NCI-H2029 treated with DMSO at 0.1 percent for 48 hours (cell line): ENCODE results near the gene KCNQ1.

Experiments
- DNase-seq: peaks from one replicate; lab custom pipeline; 2025; lab: John Stamatoyannopoulos, UW

Gene KCNQ1

DNA sequence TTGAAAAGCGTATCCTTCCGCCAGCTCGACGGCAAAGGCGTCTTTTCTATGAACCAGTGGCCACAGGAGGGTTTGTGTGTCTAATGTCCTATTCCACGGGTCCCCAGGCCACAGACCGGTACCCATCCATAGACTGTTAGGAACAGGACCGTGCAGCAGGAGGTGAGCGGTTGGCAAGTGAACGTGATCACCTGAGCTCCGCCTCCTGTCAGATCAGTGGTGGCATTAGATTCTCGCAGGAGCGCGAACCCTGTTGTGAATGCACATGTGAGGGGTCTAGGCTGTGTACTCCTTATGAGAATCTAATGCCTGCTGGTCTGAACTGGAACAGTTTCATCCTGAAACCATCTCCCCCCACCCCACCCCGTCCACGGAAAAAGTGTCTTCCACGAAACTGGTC, 317.6 kb downstream of the KCNQ1 start:
- DNase-seq = no peak

- no peak for DNase-seq
Observed at GRCh38 chr11:2763984-2764383, 319.2 kb downstream of the KCNQ1 start.

GRCh38 chr11:2765491-2765890, 320.7 kb downstream of the KCNQ1 start:
- DNase-seq = no peak

DNA sequence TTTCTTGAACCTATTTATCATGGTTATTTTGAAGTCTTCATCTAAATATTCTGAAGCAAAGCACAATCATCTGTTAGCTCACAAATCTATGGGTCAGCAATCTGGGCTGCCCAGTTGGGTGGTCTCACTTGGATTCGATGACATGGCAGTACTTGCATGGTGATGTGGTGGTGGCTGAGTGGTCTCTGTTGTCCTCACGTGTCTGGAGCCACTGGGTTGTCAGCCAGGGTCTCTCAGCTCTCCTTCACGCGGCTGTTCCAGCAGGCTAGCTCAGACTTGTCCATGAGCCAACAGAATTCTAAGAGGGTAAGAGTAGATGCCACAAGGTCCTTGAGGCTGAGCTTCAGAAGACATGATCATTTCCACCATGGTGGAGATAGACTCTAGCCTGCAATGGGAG, 321.4 kb downstream of the KCNQ1 start:
- DNase-seq = no peak

DNA sequence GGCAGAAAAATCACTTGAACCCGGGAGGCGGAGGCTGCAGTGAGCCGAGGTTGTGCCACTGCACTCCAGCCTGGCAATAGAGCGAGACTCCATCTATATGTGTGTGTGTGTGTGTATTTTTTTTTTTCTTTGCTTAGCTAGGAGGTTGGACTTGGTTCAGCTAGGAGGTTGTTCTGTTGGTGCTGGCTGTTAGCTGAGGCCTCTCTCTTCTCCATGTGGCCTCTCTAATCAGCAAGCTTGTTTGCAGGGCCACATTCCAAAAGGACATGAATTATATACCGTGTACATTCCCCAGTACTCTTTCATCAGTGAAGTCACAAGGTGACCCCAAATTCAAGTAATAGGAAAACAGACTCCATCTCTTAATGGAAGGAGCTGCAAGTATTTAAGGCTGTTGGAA, 322.3 kb downstream of the KCNQ1 start:
- no peak for DNase-seq

- DNase-seq = no peak
Observed at GRCh38 chr11:2767801-2768200, 323.0 kb downstream of the KCNQ1 start.

DNA sequence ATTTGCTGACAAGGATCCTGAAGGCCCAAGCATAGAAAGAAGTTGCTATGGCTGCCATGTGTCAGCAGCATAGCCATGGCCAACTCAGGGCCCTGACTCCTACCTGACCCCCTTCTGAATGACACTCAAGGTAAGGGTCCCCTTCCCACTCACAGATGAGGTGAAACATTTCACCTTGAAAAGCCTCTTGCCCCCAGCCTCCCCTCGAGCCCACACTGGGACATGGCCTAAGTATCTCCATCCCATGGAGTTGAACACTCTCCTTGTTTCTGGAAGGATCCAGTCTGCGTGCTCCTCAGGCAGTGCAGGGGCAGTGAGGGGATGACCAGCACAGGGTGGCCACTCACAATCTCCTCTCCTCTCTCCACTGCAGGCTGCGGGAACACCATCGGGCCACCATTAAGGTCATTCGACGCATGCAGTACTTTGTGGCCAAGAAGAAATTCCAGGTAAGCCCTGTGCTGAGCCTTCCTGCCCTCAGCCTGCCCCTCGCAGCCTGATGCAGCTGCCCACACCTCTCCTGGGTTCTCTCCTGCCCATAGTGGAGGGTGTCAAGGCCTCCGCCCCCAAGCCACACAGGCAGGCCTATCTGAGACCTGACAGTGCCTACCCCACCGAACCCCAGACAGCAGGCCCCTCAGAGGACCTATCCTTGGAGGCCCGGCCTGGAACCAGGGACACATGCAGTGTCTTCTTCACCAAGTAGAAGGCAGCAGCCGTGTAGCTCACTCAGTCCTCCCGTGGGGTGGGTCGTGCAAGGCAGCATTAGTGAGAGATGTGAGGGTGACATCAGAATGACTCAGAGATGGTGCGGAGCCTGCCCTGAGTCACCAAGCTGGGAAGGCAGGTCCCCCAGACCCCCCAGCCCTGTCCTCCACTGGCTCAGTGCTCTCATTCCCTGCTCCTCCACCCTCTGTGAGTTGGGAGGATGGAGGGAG, 323.9 kb downstream of the KCNQ1 start:
- DNase-seq = no peak

DNA sequence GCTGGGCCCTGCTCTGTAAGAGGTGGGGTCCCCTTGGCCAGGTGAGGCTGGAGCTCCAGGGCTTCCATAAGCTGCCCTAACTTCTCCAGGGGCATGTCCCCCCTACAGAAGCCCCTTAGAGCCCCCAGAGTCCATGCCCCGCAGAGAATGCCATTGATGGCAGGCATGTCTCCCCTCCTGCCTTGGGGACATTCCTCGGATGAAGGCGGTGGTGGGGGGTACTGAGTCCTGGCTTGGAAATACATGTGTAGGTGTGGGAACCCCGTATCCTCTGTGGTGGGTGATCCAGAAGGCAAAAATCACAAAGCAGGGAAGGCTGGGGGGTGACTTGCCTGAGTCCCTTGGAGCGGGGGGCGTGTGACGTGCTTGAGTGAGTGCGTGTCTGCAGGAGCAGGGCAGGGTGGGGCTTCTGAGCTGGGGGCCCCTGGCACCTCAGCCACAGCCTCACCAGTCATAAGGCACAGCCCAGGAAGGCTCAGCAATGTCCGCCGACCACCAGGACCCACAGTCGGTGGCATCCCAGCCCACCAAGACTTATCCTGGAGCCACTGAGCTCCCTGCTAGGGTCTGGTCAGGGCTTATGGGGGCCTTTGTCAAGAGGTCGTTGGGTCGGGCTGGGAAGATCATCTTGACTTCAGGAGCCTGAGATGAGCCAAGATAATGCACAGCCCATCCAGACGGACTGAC, 324.7 kb downstream of the KCNQ1 start:
- no peak for DNase-seq

- no peak for DNase-seq
Observed at GRCh38 chr11:2770096-2770751, 325.4 kb downstream of the KCNQ1 start.

- no peak for DNase-seq
Observed at GRCh38 chr11:2770761-2771301, 326.0 kb downstream of the KCNQ1 start.

GRCh38 chr11:2771758-2772466, 327.1 kb downstream of the KCNQ1 start:
- DNase-seq = no peak

DNA sequence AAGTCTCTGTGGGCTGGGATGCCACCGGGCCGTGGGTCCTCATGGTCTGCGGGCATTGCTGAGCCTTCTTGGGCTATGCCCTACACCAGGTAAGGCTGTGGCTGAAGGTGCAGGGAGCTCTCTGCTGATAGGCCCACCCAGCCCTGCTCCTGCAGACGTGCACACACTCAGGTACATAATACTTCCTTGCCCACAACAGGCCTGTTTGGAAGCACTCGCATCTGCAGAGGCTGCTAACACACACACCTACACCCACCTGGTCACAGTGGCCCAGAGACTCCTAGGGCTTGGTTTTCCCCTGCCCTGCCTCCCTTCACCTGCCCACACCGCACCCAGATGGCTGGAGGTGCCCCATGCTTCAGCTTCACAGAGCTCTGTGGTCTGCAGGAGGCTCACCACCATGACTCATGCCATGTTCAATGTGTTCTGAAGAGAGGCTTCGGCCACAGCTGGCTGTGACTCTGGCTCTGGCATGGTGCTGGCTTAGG, 327.8 kb downstream of the KCNQ1 start:
- no peak for DNase-seq

DNA sequence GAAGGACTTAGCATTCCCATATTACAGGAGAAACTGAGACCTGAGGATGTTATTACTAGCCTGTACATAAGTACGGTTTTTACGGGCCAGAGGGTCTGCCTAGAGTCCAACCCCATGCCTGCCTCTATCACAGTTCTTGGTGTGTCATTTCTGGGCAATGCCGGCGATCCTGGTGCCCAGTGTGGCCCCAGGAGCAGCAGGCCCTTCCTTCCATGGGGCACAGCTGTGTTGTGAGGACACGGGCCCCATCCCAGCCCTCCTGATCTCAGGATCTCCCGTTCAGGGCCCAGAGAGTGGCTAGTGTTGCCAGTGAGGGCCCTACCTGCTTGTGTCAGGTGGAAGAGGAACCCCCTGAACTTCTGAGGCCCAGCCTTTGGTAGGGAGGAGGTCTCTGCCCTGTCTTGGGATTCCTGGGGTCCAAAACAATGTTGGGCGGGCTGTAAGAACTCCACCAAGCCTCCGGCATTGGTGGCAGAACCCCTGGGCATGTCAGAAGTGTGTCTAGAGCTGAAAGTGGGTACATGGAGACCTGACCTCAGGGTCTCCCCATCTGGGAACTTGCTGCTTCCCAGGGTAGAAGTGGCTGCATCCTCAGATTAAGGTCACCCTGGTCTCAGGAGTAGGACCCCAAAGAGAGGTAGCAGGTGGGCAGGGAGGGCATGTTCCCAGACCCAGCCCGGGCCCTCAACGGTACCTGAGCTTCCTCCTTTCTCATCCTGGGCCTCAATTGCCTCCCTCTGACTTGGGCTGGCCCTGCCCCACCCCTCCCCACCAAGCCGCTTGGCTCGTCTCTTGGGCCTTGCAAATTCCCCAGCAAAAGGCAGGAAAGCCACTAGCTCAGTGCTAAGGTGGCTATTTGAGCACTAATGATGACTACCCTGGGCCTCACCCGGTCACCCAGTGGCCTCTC, 329.6 kb downstream of the KCNQ1 start:
- DNase-seq = no peak

- no peak for DNase-seq
Observed at GRCh38 chr11:2775083-2775625, 330.3 kb downstream of the KCNQ1 start.

DNA sequence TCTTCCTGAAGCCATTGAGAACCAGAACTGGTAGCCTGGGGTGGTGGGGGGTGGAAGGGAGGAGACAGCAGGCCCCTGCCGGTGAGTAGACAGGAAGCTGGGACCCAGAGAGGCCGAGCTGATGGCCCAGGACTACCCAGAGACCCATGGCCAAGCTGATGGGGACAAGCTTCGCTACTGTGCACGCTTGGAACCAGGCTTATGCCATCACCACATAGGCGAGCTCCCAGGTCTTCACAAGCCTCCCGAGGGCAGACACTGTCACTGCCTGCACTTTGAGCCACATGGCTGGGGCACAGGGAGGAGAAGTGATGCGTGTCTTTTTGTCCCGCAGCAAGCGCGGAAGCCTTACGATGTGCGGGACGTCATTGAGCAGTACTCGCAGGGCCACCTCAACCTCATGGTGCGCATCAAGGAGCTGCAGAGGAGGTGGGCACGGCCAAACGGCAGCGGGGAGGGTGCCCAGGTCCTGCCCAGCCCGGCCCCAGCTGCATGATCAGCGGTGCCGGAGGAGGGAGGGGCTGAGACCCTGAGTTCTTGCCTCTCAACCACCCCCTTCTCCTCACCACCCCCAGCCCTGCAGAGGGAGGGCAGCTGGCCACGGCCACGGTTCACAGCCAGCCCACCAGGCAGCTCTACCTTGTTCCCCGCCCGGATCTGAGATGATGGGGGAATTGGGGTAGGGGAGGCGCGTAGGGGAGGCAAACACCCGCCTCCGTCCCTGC, 331.0 kb downstream of the KCNQ1 start:
- no peak for DNase-seq

- no peak for DNase-seq
Observed at GRCh38 chr11:2776351-2777061, 331.7 kb downstream of the KCNQ1 start.

- no peak for DNase-seq
Observed at GRCh38 chr11:2777386-2777785, 332.6 kb downstream of the KCNQ1 start.

- DNase-seq = no peak
Observed at GRCh38 chr11:2777871-2778629, 333.2 kb downstream of the KCNQ1 start.
